Stimulated activated memory B cell treated with anti-CD40 and anti-IgM and Interleukin-4, amounts not matched to agents 10 μg/mL and 1 μg/mL and 100 μg/mL, for 72 hours (primary cell): Measurements from ENCODE around the gene PRTN3.
A peak's percentile ranks its signal among the peaks of the same experiment; 100 is the strongest.
"Not testable (repeated sequence)": the region's sequence is repeated elsewhere in the genome, so short reads cannot be mapped to it uniquely, and the experiment has no call there.

Source experiments
- ATAC-seq: fragments of 150-1000 bp; cut with Tn5 transposase; 2 replicates; pipeline ENCODE4 v1.10.0; 2021
- H3K27ac Mint-ChIP-seq: one replicate; pipeline ENCODE4 v1.8.0; 2022; ENCODE audit warnings: mild to moderate bottlenecking, mixed read lengths
- H3K27me3 Mint-ChIP-seq: one replicate; pipeline ENCODE4 v1.8.0; 2022; ENCODE audit warnings: mixed read lengths
- H3K36me3 Mint-ChIP-seq: one replicate; pipeline ENCODE4 v1.8.0; 2022; ENCODE audit warnings: mixed read lengths
- H3K4me1 Mint-ChIP-seq: one replicate; pipeline ENCODE4 v1.8.0; 2022; ENCODE audit warnings: mixed read lengths
- H3K4me3 Mint-ChIP-seq: one replicate; pipeline ENCODE4 v1.8.0; 2022; ENCODE audit warnings: mild to moderate bottlenecking, moderate library complexity, mixed read lengths
- H3K9me3 Mint-ChIP-seq: one replicate; pipeline ENCODE4 v1.8.0; 2022; ENCODE audit warnings: mixed read lengths

The PRTN3 gene

DNA sequence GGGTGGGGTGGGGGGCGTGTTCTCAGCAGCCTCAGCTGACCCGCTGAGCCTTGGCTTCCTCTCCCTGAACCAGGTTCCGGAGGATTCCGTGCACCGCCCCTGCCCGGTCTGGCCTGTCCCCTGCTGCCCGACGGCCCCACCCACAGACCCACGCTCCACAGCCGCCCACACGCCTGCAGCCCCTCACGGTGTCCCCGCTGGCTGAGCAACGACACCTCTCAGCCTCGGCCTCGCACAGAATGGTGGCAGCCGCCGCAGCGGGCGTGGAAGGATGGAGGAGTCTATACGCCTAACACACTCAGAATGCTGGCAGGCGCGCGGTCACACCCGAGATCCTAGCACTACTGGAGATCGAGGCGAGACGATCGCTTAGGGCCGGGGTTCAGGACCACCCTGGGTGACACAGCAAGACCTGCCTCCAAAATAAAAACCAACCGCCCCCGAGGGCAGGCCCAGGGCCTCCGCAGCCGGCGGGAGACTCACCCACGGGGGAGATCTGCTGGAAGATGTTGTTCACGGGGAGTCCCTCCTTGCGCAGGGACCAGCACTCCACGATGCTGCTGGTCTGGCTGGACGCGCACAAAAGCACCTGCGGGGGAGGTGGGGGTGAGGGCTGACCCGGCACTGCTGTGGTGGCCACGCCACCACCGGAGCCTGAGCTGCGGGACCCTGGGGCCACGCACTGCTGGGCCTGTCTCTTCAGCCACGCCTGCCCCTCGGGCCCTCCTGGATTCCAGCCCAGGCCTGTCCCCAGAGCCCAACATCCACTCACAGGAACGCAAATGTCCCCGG lies 43.8 kb downstream of the PRTN3 start:
- Mint-ChIP-seq H3K9me3 (no peaks in the 10 kb centered on the region), H3K4me1 (peaks cover 12% of the 10 kb centered on the region), H3K4me3 (no peak overlapping the region), H3K27ac (no peak overlapping the region), H3K36me3 (peaks cover 45% of the 10 kb centered on the region), H3K27me3 (no peaks in the 10 kb centered on the region)
- no peak for ATAC-seq

- Mint-ChIP-seq H3K36me3 (peaks cover 41% of the 10 kb centered on the region), H3K27ac (no peak overlapping the region), H3K9me3 (no peaks in the 10 kb centered on the region), H3K4me1 (peaks cover 12% of the 10 kb centered on the region), H3K4me3 (no peak overlapping the region), H3K27me3 (no peaks in the 10 kb centered on the region)
- no peak for ATAC-seq
Measured at GRCh38 chr19:885536-886224, 44.9 kb downstream of the PRTN3 start.

DNA sequence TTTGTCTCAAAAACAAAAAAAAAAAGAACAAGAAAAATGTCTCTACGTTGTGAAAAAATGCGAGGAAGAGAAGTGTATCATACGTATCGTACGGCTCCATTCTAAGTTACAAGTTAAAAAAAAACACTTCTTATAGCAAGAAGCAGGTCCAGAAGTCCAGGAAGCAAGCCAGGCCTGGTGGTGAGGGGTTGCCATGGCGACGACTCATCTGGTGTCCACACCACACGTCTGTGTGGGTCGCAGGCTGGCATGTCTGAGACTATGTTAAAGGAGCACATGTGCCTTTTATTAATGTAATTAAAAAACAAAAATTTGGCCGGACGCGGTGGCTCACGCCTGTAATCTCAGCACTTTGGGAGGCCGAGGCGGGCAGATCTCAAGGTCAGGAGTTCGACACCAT lies 46.3 kb downstream of the PRTN3 start:
- no peaks in the 10 kb centered on the region for H3K27me3 Mint-ChIP-seq
- H3K4me3 Mint-ChIP-seq, result no peak overlapping the region
- H3K36me3 Mint-ChIP-seq, result peaks cover 32% of the 10 kb centered on the region
- H3K27ac Mint-ChIP-seq, result peak overlapping the region; percentile 88
- ATAC-seq, result no peak
- peaks cover 24% of the 10 kb centered on the region for H3K4me1 Mint-ChIP-seq
- no peaks in the 10 kb centered on the region for H3K9me3 Mint-ChIP-seq

GRCh38 chr19:887599-887998 lies 46.8 kb downstream of the PRTN3 start:
- Mint-ChIP-seq H3K4me1 (peaks cover 28% of the 10 kb centered on the region), H3K27me3 (no peaks in the 10 kb centered on the region), H3K9me3 (no peaks in the 10 kb centered on the region), H3K4me3 (no peak overlapping the region), H3K27ac (peak overlapping the region; percentile 88), H3K36me3 (peaks cover 27% of the 10 kb centered on the region)
- ATAC-seq, result no peak

- Mint-ChIP-seq H3K27ac (peak overlapping the region; percentile 88), H3K4me3 (peak overlapping the region; percentile 66), H3K9me3 (no peaks in the 10 kb centered on the region), H3K27me3 (no peaks in the 10 kb centered on the region), H3K36me3 (peaks cover 16% of the 10 kb centered on the region), H3K4me1 (peaks cover 38% of the 10 kb centered on the region)
- ATAC-seq, result peak; percentile 76
Measured at GRCh38 chr19:888581-889385, 48.0 kb downstream of the PRTN3 start.

DNA sequence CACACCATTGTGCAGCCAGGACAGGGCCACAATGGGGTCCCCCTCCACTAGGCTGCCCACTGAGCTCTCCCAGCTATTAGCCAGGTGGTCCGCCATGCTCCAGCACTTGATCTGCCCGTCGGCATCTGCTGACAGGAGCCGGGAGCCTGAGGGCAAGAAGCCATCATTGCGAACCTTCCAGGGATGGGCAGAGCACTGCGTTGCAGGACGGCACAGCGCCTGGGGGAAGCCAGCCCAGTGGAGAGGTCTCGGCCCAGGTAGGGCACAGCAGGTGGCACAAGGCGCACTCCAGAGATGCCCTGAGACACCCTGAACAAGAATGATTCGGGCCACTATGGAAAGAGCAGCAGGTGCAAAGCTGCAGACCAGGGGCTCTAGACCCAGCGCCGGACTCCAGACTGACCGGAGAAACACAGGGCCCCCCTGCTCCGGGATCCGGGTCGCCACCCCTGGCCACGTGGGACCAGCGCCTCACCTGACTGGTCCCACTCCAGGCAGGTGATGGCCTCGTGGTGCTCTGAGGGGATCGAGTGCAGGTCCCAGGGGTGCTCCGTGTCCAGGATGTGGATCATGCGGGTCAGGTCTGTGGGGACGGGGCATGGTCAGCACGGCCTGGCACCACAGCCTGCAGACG lies 49.0 kb downstream of the PRTN3 start:
- Mint-ChIP-seq H3K27ac (no peak overlapping the region), H3K36me3 (peaks cover 16% of the 10 kb centered on the region), H3K27me3 (no peaks in the 10 kb centered on the region), H3K4me1 (peaks cover 38% of the 10 kb centered on the region), H3K4me3 (no peak overlapping the region), H3K9me3 (no peaks in the 10 kb centered on the region)
- ATAC-seq, result no peak

GRCh38 chr19:890831-891230 lies 50.0 kb downstream of the PRTN3 start:
- peak overlapping the region; percentile 72 for H3K4me3 Mint-ChIP-seq
- no peaks in the 10 kb centered on the region for H3K27me3 Mint-ChIP-seq
- peak overlapping the region; percentile 82 for H3K27ac Mint-ChIP-seq
- H3K9me3 Mint-ChIP-seq, result no peaks in the 10 kb centered on the region
- ATAC-seq, result no peak
- H3K36me3 Mint-ChIP-seq, result peaks cover 8% of the 10 kb centered on the region
- H3K4me1 Mint-ChIP-seq, result peaks cover 38% of the 10 kb centered on the region

- ATAC-seq, H3K27me3 Mint-ChIP-seq, H3K9me3 Mint-ChIP-seq: not testable (repeated sequence)
- H3K4me1 Mint-ChIP-seq, result peaks cover 44% of the 10 kb centered on the region
- H3K36me3 Mint-ChIP-seq, result peaks cover 14% of the 10 kb centered on the region
- peak overlapping the region; percentile 100 for H3K27ac Mint-ChIP-seq
- peak overlapping the region; percentile 85 for H3K4me3 Mint-ChIP-seq
Measured at GRCh38 chr19:891421-892200, 50.8 kb downstream of the PRTN3 start.

DNA sequence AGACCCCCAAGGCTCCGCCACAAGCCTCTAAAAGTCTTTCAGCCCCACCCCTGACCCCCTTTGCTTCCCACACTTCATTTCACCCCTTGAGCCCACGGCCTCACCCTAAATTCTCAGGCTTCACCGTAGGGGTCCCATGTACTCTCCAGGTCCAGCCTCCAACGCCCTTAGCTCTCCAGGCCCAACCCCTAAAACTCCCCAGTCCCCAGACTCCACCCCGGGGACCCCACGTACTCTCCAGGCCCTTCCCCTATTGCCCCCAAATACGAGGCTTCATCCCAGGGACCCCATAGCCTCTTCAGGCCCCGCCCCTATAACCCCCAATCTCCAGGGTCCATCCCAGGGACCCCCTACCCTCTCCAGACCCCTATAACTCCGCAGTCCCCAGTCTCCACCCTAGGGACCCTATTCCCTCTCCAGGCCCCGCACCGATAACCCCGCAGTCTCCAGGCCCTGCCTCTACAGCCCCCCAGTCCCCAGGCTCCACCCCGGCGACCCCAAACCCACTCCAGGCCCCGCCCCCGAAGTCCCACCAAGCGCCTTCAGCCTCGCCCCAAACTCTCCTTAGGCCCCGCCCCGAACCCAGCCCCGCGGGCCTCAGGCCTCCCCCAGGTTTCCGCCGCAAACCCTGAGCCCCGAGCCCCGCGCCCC lies 51.6 kb downstream of the PRTN3 start:
- peaks cover 47% of the 10 kb centered on the region for H3K4me1 Mint-ChIP-seq
- peak overlapping the region; percentile 100 for H3K27ac Mint-ChIP-seq
- H3K27me3 Mint-ChIP-seq, result no peaks in the 10 kb centered on the region
- ATAC-seq, result peak; percentile 1
- peaks cover 20% of the 10 kb centered on the region for H3K36me3 Mint-ChIP-seq
- H3K9me3 Mint-ChIP-seq, result no peaks in the 10 kb centered on the region
- peak overlapping the region; percentile 85 for H3K4me3 Mint-ChIP-seq

GRCh38 chr19:892894-893689 lies 52.3 kb downstream of the PRTN3 start, which contains the start of the genes MED16 and RNU6-9:
MED16 (minus strand) TSS chr19:893187; CDS start chr19:891131, 2,056 bp downstream.
RNU6-9 (plus strand) TSS chr19:893484.
- peak; percentile 92 for ATAC-seq
- peak within 1 kb of the TSS; percentile 100 for H3K27ac Mint-ChIP-seq
- H3K27me3 Mint-ChIP-seq, result no peaks in the 10 kb centered on the region
- H3K4me3 Mint-ChIP-seq, result peak within 1 kb of the TSS; percentile 95
- H3K4me1 Mint-ChIP-seq, result peaks cover 47% of the 10 kb centered on the region
- H3K36me3 Mint-ChIP-seq, result peaks cover 20% of the 10 kb centered on the region
- H3K9me3 Mint-ChIP-seq, result no peaks in the 10 kb centered on the region

DNA sequence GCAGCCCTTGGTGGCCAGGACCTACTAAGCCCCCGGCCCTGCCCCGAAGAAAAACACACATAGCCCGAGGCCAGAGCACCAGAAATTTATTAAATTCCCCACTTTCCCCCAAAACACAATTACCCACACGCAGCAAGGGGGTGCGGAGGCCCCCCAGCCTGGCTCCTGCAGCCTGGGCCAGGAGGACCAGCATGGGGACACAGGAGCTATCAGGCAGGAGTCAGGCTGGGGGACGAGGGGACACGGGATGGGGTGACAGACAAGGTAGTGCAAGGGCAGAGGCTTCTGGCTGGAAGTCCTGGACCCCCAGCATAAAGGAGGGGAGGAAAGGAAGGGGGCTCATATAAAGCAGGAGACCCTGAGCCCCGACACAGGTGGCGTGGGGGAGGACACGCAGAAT lies 55.6 kb downstream of the PRTN3 start:
- Mint-ChIP-seq H3K9me3 (no peaks in the 10 kb centered on the region), H3K4me1 (peaks cover 40% of the 10 kb centered on the region), H3K36me3 (peaks cover 31% of the 10 kb centered on the region), H3K4me3 (no peak overlapping the region), H3K27ac (peak overlapping the region; percentile 7), H3K27me3 (no peaks in the 10 kb centered on the region)
- ATAC-seq, result no peak

DNA sequence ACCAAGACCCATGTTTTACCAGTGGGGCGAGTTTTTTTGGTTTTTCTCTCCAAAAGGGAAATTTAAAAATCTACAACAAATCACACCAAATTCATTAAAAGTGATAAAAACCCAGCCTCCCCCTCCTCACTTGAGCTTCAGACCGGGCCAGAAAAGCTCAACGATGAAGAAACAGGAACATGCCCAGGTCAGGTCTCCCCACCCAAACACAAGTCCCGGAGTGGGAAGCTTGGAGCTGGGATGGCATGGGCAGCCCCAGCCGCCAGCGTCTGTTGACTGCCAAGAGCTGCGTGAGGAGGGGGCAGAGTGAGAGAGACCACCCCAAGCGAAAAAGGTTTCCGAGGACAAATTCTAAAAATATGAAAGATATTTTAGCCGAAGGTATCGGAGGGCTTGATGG lies 56.2 kb downstream of the PRTN3 start:
- no peaks in the 10 kb centered on the region for H3K27me3 Mint-ChIP-seq
- H3K27ac Mint-ChIP-seq, result peak overlapping the region; percentile 7
- H3K4me1 Mint-ChIP-seq, result peaks cover 37% of the 10 kb centered on the region
- peaks cover 31% of the 10 kb centered on the region for H3K36me3 Mint-ChIP-seq
- no peaks in the 10 kb centered on the region for H3K9me3 Mint-ChIP-seq
- ATAC-seq, result no peak
- no peak overlapping the region for H3K4me3 Mint-ChIP-seq

DNA sequence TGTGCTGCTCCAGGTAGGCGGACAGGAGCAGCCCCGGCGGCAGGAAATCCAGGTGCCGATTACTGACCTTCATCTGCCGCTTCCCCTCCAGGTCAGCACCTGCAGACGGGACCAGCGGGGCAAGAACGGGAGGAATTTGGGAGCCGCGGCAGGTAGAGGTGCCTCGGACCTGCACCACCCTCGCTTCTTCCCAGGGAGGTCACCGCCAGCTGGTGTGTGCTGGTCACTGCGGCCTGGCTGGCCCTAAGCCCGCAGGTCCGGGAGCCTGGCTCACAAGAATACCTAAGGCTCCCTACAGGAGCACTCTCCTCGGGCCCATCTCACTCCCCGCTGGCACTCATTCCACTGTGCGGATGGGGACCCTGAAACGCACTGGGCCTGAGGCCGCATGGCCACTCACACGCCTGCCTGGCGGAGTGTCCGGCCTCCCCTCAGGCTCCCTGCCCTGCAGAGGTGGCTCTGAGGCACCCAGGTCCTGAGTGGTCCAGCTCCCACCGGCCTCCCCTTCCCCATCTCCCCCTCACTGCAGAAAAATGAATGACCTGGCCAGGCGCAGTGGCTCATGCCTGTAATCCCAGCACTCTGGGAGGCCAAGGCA lies 56.7 kb downstream of the PRTN3 start:
- Mint-ChIP-seq H3K4me1 (peaks cover 33% of the 10 kb centered on the region), H3K27me3 (no peaks in the 10 kb centered on the region), H3K9me3 (no peaks in the 10 kb centered on the region), H3K36me3 (peaks cover 31% of the 10 kb centered on the region), H3K27ac (no peak overlapping the region), H3K4me3 (no peak overlapping the region)
- no peak for ATAC-seq
